Activated CD4-positive, alpha-beta T cell treated with anti-CD3 and anti-CD28 coated beads, Interleukin-2, Interleukin-6, amounts not matched to agents 100 ng/mL and 50 ng/mL, durations not matched to agents 16 hours and 8 hours (primary cell): ENCODE data around the gene PARP15.

ENCODE experiments used
- DNase-seq: peaks from one replicate; pipeline ENCODE4 v3.0.0-alpha.2; 2020

The PARP15 gene

GRCh38 chr3:122576174-122576940 lies 1.1 kb upstream of the PARP15 start:
- peak; percentile 62 for DNase-seq

- no peak for DNase-seq
Measured at GRCh38 chr3:122578069-122578740, 755 bp downstream of the PARP15 start.

- DNase-seq = no peak
Measured at GRCh38 chr3:122580470-122580869, 3.0 kb downstream of the PARP15 start.

- DNase-seq = no peak
Measured at GRCh38 chr3:122581622-122582021, 4.2 kb downstream of the PARP15 start.

GRCh38 chr3:122582390-122582789 lies 4.9 kb downstream of the PARP15 start:
- DNase-seq = no peak

- DNase-seq = no peak
Measured at GRCh38 chr3:122586098-122586497, 8.6 kb downstream of the PARP15 start.

GRCh38 chr3:122586773-122587485 lies 9.5 kb downstream of the PARP15 start:
- no peak for DNase-seq

GRCh38 chr3:122587572-122587971 lies 10.1 kb downstream of the PARP15 start:
- no peak for DNase-seq

- DNase-seq = peak; percentile 12
Measured at GRCh38 chr3:122589297-122589696, 11.8 kb downstream of the PARP15 start.

- DNase-seq = no peak
Measured at GRCh38 chr3:122590610-122591009, 13.2 kb downstream of the PARP15 start.

- DNase-seq = no peak
Measured at GRCh38 chr3:122594025-122594424, 16.6 kb downstream of the PARP15 start.

GRCh38 chr3:122598151-122598550 lies 20.7 kb downstream of the PARP15 start:
- no peak for DNase-seq

GRCh38 chr3:122598556-122598955 lies 21.1 kb downstream of the PARP15 start:
- no peak for DNase-seq

- no peak for DNase-seq
Measured at GRCh38 chr3:122602011-122602710, 24.7 kb downstream of the PARP15 start.

GRCh38 chr3:122603056-122603455 lies 25.6 kb downstream of the PARP15 start:
- DNase-seq = no peak

- no peak for DNase-seq
Measured at GRCh38 chr3:122606330-122606729, 28.9 kb downstream of the PARP15 start.

GRCh38 chr3:122608916-122609315 lies 31.5 kb downstream of the PARP15 start:
- no peak for DNase-seq

GRCh38 chr3:122609798-122610559 lies 32.5 kb downstream of the PARP15 start:
- DNase-seq = peak; percentile 91

- no peak for DNase-seq
Measured at GRCh38 chr3:122612696-122613095, 35.2 kb downstream of the PARP15 start.

- no peak for DNase-seq
Measured at GRCh38 chr3:122615303-122615702, 37.9 kb downstream of the PARP15 start.

GRCh38 chr3:122618614-122619013 lies 41.2 kb downstream of the PARP15 start:
- DNase-seq = no peak

GRCh38 chr3:122619040-122619439 lies 41.6 kb downstream of the PARP15 start:
- no peak for DNase-seq
